ENCODE results near the gene SP3.
A peak's percentile ranks its signal among the peaks of the same experiment; 100 is the strongest.

Gene SP3

DNA sequence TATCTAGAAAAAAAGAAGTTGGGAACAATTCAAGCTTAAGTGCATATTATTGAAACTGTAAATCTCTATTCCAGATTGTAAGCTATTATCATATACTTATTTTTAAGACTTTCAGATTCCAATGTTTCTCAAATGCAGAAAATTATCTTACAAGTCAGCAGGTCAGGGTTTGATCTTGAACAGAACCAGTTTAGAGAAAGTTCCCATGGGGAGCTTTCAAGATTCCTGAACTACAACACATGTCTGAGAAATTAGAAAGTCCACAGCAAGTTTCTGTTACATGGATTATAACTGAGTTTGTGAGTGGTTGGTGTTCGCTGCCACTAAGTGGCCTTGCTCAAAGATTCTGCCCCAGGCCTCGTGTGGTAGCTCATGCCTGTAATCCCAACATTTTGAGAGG lies 31.6 kb upstream of the SP3 start:
- DNase-seq (ENCODE audit: low read depth): no peak

DNA sequence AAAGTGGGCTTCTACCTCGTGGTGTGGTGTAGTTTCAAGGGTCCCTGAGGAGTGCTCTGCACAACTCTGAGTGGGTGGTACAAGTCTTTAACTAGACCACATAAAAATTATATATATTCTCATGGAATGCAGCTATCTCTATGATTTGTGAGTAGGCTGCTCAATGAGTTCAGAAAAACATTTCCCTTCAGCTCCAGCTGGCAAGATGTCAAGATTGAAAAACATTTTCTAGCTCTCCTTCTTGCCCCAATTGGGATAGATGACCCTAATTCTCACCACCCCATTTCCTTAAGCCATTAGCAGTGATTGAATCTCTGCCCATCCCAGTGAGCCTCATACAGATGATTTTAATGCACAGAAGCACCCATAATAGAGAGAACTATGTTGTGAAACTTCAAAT lies 28.3 kb upstream of the SP3 start:
- no peak for DNase-seq (ENCODE audit: low read depth)

DNA sequence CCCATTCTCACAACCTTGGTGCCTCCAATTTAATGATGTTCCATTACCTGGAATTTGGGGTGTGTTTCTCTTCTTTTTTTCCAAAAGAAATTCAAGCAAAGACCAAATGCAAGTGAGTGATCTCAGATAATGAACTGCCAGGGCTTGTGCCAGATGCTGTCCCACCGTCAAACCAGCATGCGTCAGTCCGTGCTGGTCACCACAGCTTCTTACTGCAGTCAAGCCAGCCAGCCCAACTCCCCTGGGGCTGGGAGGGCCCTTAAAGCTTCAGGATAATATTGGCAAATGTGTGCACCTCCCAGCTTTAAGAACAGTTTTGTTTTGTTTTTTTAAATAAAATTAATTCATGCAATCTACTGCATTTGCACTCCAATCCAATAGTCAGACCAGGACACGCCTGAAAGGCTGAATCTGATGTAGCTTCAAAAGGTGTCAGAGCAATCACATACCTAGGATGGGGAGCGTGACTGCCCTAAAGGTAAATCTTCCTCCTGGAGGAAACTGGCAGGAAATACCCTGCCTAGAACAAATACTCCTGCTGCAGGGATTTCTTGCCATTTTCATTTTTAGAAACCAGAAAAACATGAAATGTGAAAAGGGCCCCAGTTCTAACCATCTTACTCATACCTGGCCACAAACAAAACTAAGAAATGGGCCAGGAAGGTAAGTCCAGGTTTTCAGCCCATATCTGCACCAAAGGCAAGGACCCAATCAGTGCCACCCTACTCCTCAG lies 26.8 kb upstream of the SP3 start:
- DNase-seq (ENCODE audit: low read depth): no peak

GRCh38 chr2:173990970-173991819 lies 26.0 kb upstream of the SP3 start:
- DNase-seq (ENCODE audit: low read depth): no peak

DNA sequence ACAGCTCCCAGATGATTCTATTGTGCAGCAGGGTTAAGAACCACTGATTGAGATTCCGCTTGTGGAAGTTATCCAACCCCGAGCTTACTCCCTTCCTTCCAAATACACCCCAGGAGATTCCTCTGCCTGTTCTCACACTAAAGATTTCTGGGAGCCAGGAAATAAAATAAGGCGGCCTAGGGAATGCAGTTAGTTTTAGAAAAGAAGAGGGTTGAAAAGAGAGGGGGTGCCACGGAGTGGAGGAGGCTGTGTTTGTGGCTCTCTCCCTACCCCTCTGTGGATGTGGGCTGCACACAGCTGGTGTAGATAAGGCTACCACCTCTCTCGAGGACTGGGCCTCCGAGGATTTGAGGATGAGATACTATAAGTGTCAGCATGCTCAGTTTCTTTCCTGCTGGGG lies 25.1 kb upstream of the SP3 start:
- DNase-seq (ENCODE audit: low read depth): no peak

DNA sequence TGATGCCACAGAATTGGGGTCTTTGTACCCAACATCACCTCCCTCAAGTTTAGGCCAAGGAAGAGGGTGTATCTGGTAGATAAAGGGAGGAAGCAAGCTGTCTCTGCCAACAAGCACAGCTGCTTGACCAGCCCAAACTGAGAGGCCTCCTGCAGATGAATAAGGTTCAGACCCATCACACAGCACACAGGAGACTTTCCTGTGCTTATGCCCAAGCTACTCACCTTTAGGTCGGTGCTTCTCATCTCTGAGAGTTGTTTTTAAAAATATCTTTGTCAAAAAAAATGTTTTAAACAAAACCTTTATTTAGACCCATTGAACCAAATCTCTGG lies 24.7 kb upstream of the SP3 start:
- DNase-seq (ENCODE audit: low read depth): no peak

DNA sequence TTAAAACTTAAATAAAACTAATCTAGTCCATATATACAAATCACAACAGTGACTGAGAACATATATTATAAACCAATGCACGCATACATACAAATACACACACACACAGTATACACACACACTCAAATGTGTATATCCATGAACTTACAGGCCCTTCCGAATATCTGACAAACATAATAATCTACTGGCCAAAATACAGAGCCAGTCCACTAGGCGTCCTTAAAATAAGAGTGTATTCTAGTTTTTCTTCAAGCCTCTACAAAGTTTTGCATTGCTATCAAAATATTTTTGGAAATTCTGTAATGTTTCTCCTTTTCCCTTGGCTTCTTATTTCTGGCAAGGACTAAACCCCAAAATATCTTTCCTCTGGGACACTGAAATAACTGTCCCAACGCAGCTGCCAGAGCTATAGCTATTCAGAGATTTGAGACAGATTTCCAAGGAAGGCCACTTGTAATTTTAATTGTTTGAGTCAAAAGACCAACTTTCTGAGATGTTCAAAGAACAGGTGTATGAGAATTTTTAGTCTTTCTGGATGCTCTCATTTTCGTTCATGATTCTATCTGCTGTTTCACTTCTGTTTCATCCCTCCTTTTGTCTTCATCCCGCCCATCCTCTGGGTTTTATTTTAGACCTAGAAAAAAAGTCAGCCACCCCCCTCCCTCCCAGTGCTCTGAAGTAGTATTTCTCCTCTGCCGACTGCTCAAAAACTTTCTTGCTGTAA lies 24.1 kb upstream of the SP3 start:
- DNase-seq (ENCODE audit: low read depth): no peak

DNA sequence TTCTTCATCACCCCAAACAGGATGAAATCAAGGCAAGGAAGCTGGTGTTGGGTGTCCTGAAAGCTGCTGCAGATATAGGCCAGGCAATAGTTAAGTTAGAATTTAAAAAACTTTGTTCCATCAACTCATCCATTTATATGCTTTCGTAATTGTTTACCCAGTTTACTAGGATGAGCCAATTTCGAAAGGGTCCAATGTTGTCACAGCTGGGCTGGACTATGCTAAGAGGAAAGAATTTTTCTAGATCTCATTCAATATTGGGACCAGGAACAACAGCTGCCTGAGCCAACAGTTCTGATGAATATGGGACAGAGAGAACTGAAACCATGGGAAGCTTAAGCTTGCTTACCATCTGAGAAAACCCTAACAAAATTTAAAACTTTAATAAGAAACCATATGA lies 21.6 kb upstream of the SP3 start:
- no peak for DNase-seq (ENCODE audit: low read depth)

DNA sequence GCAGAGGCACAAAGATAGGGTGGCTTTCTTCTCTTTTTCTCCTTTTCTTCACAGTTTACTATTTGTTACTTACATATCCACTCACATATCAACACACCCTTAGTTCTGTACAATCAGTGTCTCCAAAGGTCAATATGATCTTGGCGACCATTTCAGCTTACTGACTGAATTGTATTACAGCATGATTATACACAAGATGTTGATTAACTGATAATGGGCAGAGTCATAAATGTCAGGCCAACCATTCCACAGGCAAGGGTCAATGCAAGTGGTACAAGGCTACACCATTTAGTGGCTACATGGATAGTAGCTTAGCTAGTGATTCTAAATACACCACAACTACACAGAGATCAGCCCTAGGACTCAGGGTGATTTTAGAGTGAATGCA lies 20.4 kb upstream of the SP3 start:
- no peak for DNase-seq (ENCODE audit: low read depth)

DNA sequence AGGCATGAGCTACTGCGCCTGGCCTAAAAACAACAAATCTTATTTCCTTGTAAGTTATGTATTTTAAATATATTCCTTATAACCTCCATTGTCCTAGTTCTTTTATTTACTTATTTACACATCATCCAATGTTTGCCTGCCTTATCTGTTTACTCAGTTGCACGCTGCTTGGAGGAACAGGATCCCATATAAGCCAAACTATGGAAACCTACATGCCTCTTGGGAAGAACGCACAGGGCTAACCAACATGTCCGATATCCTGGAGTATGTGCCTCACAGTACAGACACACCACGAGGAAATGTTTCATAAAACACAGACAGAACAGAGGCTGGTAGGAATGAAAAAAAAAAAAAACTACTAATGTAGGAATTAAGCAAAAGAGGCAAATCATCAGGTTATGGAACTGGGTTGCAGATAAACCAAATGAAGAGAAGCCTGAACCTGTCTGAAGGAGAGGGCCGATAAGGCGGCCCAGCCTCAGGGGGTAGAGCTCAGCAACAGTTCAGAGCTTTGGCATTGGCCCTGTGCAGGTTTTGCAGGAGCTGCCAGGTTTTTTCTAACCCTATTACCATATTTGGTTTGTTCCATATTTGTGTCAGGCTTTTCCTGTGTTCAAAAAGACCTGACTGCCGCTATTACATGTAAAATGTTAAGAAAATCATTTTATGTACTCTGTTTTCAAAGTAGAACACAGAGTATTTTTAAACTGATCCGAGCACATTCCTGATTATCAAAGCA lies 19.9 kb upstream of the SP3 start:
- DNase-seq (ENCODE audit: low read depth): no peak

DNA sequence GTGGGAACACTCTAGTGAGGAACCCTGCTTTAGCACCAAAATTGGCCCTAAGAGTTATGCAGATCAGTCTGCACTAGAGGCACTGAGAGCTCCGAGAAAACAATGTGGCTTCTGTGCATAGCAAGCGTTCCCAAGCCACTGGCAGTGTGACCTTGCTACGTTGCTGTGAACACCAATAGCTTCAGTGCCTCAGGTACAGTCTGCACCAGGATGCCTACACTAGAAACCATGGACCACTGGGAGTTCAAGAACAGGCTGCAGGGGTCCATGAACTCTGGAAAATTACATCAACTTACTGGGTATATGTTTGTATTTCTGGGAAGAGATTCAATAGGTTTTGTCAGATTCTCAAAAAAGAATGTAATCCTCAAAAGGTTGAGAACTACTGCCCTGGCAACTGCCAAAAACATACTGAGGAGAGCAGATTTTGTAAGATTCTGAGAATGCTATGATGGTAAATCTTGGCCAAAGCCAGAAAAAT lies 18.3 kb upstream of the SP3 start:
- DNase-seq (ENCODE audit: low read depth): no peak

DNA sequence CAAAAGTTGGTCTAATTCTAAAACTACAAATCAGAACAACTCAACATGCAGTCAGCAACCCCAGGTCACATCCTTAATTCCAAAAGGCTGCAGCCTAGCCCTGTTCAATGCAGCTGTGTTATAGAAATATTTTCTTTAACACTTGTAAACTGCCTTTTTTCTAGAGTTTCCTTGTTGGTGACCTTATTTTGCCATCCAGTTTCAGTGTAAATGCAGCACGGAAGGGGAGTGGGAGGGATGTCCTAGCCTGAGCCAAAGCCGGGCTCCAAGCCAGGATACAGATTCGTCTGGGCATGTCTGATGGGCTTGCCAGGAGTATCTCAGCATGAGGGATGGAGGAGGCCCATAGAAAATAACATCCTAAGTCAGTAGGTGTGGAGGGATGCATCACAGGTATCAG lies 17.7 kb upstream of the SP3 start:
- DNase-seq (ENCODE audit: low read depth): no peak

DNA sequence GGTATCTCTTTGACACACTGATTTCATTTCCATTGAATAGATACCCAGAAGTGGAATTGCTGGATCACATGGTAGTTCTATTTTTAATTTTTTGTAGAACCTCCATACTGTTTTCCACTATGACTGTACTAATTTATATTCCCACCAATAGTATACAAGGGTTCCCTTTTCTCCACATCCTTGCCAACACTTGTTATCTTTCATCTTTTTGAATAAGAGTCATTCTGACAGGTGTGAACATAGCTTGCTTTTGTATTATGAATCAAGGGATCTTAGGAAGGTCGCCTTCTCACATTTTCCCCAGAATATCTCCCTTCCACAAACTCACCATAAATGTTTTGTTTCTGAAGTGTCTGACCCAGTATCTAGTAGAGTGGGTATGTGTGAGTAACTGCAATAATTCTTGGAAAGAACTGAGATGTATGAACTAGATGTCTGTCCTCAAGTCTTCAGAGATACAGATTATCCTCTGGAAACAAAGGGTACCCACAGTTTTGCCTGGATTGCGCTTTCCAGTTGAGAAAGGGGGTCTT lies 17.1 kb upstream of the SP3 start:
- DNase-seq (ENCODE audit: low read depth): no peak

GRCh38 chr2:173981520-173981919 lies 16.3 kb upstream of the SP3 start:
- DNase-seq (ENCODE audit: low read depth): no peak

DNA sequence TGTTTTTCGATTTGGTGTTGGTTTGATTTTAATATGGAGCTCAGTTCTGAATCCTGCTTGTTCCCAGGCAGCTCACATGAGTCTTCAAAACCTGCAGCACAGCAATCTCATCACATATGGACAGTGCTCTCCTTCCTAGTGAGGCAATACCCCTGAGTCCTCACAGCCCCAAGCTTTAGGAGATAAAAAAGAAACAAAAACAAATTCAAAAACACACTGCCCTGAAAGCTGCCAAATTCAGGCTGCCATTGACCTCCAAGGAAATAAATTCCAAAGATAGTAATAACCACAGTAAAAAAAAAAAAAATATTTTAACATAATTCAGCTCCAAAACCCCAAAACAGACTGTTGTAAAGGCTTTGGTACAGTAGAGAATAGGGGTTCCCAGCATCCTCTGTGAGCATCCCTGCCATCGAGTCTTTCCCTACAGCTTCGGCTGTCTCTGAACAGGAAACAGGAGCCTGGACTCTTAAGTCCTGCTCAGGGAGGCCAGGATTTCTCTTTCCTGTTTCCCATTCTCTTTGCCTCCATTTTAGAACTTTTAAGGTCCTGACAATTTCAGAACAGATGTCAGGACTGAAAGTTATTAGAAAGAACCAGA lies 14.7 kb upstream of the SP3 start:
- no peak for DNase-seq (ENCODE audit: low read depth)

- DNase-seq (ENCODE audit: low read depth): peak; percentile 15
Measured at GRCh38 chr2:173978447-173978846, 13.3 kb upstream of the SP3 start.

GRCh38 chr2:173972636-173973035 lies 7.5 kb upstream of the SP3 start:
- DNase-seq (ENCODE audit: low read depth): no peak

GRCh38 chr2:173972165-173972564 lies 7.0 kb upstream of the SP3 start:
- no peak for DNase-seq (ENCODE audit: low read depth)

DNA sequence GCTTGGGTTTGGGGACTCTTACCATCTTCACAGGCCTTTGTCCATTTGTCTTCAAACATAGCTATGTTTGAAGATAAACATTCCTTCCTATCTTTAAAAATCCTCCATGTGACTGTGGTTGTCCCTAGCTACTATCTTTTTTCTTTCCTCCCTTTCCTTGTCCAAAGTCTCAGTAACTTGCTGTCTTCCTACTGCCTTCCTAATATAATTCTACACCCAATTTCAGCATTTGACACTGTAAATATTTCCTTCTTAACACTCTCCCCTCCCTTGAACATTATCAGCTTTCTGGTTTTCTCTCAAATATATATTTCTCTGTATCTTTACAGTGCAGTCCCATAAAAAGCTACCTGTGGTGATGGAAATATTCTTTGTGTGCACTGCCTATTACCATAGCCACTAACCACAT lies 5.3 kb upstream of the SP3 start:
- no peak for DNase-seq (ENCODE audit: low read depth)

DNA sequence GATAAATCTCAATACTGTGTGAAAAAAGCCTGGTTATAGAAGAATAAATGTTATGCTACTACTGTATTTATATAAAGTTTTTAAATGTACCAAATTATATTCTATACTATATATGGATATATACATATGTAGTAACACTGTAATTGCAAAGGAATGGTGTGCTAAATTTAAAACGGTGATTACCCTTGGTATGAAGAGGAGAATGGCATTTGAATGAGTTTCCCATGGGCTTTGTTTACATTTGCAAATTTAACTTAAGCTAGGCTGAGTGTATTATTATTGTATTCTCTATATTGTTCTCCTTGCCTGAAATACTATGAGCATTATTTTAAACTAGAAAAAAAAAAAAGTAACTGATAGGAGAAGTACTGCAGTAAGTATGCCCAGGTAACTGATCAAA lies 4.7 kb upstream of the SP3 start:
- no peak for DNase-seq (ENCODE audit: low read depth)

DNA sequence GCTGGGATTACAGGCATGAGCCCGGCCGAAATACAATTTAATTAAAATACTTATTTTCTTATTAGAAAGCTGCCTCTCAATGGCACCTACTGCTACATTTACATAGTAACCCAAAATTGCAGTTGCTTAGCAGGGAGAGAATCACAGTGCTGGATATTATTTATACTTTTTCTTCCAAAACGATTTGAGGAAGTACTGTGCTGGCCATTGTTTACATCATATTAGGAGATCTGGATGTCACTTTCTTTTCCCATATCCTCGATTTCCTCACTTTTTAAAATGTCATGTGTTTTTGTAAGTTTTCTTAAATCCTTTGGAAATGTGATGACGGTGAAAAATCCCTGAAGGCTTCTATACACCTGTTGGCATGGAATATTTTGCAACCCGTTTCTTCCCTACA lies 3.4 kb upstream of the SP3 start:
- DNase-seq (ENCODE audit: low read depth): no peak

All from activated T-cell treated with anti-CD3 and anti-CD28 coated beads for 48 hours (primary cell).